ENCODE measurements around the gene MSI1.

The MSI1 gene

DNA sequence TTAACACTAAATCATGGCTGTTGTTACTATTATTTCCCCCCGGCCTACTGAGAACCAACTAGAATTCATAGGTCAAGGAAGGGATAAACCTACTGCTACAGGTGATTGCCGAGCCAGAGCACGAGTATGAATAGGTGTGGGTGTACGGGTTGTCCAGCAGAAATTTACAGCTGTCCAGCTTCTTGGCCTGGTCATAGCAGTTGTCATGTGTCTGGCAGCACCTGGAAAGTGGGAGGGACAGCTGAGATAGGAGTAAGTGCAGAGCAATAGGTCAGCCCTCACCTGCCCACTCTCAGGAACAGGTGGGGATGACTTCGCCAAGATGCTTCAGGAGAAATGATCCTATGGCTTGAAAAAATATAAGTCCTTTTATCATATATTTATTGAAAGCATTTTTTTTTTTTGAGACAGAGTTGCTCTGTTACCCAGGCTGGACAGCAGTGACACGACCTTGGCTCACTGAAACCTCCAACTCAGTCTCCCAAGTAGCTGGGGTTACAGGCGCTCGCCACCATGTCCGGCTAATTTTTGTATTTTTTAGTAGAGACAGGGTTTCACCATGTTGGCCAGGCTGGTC is 44.0 kb downstream of the MSI1 start:
- no peaks in the 10 kb centered on the region for H3K9me3 ChIP-seq
- H3K4me1 ChIP-seq (ENCODE audit: control insufficient read depth in 1 of 2, insufficient read depth in 1 of 2, low read depth in 1 of 2, low read length in 1 of 2), result peaks cover 5 to 7% of the 10 kb centered on the region in 2 experiments
- TF ChIP-seq CTCF (IDR thresholded peaks at IDR 0.05), result no peak
- no peak overlapping the region for H3K4me3 ChIP-seq (ENCODE audit: low read depth in 1 of 2, low read length in 1 of 2)
- H3K36me3 ChIP-seq, result no peaks in the 10 kb centered on the region
- no peaks in the 10 kb centered on the region for H3K27me3 ChIP-seq
- no peak overlapping the region for H3K27ac ChIP-seq

DNA sequence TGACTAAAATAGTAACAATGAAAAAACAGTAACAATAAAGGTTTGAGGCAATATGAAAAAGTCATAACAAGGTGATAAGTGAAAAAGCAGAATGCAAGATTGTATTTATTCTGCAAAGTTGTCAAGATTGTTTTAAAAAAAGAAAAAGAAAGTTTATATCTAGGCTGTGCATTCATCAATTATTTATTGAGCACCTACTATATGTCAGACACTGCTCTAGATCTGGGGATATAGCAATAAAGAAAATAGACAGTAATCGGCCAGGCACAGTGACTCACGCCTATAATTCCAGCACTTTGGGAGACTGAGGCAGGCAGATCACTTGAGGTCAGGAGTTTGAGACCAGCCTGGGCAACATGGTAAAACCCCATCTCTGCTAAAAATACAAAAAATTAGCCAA is 45.2 kb downstream of the MSI1 start:
- no peak overlapping the region for H3K27ac ChIP-seq
- no peaks in the 10 kb centered on the region for H3K36me3 ChIP-seq
- TF ChIP-seq CTCF (IDR thresholded peaks at IDR 0.05), result no peak
- H3K27me3 ChIP-seq, result no peaks in the 10 kb centered on the region
- no peak overlapping the region for H3K4me3 ChIP-seq (ENCODE audit: low read depth in 1 of 2, low read length in 1 of 2)
- no peaks in the 10 kb centered on the region for H3K9me3 ChIP-seq
- peaks cover 5 to 7% of the 10 kb centered on the region in 2 experiments for H3K4me1 ChIP-seq (ENCODE audit: control insufficient read depth in 1 of 2, insufficient read depth in 1 of 2, low read depth in 1 of 2, low read length in 1 of 2)

DNA sequence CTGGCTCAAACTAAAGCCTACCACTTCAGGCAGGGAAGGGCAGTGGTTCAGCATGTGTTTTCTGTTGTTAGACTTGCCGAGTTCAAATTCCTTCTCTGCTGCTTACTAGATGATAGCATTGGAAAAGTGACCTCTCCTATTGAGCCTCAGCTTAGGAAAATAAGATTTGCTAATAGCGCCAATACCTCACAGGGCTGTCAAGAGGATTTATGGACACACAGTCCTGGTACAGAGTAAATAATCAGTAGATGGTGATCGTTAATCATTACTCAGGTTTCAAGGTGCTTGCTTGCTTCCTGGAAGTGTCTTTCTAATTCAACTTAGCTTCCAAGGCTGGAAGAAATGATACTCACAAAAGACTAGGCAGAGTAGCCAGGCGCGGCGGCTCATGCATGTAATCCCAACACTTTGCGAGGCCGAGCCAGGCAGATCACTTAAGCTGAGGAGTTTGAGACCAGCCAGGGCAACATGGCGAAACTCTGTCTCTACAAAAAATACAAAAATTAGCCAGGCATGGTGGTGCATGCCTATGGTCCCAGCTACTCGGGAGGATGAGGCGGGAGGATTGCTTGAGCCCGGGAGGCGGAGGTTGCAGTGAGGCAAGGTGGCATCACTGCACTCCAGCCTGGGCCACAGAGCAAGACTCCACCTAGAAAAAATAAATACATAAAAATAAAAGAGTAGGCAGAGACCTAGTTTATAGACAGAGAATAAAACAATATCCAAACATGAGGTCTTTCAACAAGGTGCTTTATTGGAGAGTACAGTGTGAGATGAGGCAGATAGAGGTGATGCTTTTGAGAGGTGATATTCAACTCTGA is 47.4 kb downstream of the MSI1 start:
- no peaks in the 10 kb centered on the region for H3K27me3 ChIP-seq
- H3K4me1 ChIP-seq (ENCODE audit: control insufficient read depth in 1 of 2, insufficient read depth in 1 of 2, low read depth in 1 of 2, low read length in 1 of 2), result peaks cover 21 to 24% of the 10 kb centered on the region in 2 experiments
- H3K27ac ChIP-seq, result no peak overlapping the region
- H3K4me3 ChIP-seq (ENCODE audit: low read depth in 1 of 2, low read length in 1 of 2), result no peak overlapping the region
- H3K9me3 ChIP-seq, result no peaks in the 10 kb centered on the region
- TF ChIP-seq CTCF (IDR thresholded peaks at IDR 0.05), result no peak
- no peaks in the 10 kb centered on the region for H3K36me3 ChIP-seq

DNA sequence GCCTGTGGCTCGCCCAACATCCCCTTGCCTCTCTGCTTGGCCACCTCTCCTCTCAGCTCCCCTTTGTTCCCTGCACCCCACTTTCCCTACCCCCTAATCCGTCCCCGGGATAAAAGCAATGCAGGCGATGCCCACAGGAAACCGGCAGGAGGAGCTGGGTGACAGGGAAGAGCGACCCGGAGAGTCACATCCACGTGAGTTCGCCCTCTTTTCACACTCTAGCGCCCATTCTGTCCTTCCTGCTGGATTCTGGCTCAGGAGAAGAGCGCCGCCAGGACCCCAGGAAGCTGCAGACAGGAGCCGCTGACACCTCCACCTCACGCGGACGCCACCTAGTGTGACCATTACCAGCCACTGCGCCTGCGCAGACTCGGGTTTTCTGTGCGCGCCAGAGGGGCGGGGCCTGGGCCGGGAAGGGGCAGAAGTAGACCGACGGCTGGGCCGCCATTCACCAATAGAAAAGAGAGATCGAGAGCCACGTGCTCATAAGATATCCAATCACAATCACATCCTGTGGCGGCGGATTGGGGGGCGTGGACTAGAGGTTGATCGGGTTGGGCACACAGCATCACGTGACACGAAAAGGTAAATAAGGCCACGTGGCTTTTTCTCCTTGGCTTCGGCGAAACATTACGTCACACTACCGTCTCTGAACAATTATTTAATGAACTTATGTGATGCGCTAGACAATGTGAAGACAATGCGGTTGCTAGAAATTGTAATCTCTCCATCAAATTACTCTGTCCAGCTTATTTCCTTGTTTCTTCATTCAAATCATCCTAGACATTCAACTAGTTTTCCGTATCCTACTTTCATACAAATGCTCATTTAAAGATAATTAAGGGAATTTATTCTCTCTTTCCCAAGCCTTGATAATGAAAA is 51.5 kb downstream of the MSI1 start:
- H3K4me1 ChIP-seq (ENCODE audit: control insufficient read depth in 1 of 2, insufficient read depth in 1 of 2, low read depth in 1 of 2, low read length in 1 of 2), result peaks cover 16 to 17% of the 10 kb centered on the region in 2 experiments
- no peaks in the 10 kb centered on the region for H3K9me3 ChIP-seq

More for the DNA sequence above, 51.5 kb downstream of the MSI1 start:
- H3K27ac ChIP-seq, result peak overlapping the region; percentile 79
- H3K36me3 ChIP-seq, result no peaks in the 10 kb centered on the region
- no peak for TF ChIP-seq CTCF (IDR thresholded peaks at IDR 0.05)
- H3K4me3 ChIP-seq (ENCODE audit: low read depth in 1 of 2, low read length in 1 of 2), result peak overlapping the region; percentile 62 to 68
- no peaks in the 10 kb centered on the region for H3K27me3 ChIP-seq
